SK-N-MC (cell line): ENCODE measurements around the gene UNC79.

Experiments used
- DNase-seq: peaks from one replicate; pipeline ENCODE4 v3.0.0-alpha.2; 2011; ENCODE audit warnings: low read depth, low spot score
- H3K27ac ChIP-seq: fragments of 200-600 bp; sonication (generic); 2 replicates; pipeline ENCODE4 v1.5.1; 2016; ENCODE audit warnings: mixed run types
- H3K36me3 ChIP-seq: fragments of 200-600 bp; sonication (generic); 2 replicates; pipeline ENCODE4 v1.6.1; 2017; ENCODE audit warnings: antibody characterized with exemption, low read length, mixed read lengths; ENCODE audit not compliant: insufficient read depth
- H3K4me3 ChIP-seq: fragments of 200-600 bp; sonication (generic); 2 replicates; pipeline ENCODE4 v1.5.1; 2016
- H3K9ac ChIP-seq: fragments of 200-600 bp; sonication (generic); 2 replicates; pipeline ENCODE4 v1.8.0; 2017; ENCODE audit warnings: mixed run types, mixed read lengths; ENCODE audit not compliant: insufficient read length
- H3K9me3 ChIP-seq: fragments of 200-600 bp; sonication (generic); 2 replicates; pipeline ENCODE4 v1.6.1; 2017; ENCODE audit warnings: low read depth, mild to moderate bottlenecking, antibody characterized with exemption, low read length, moderate library complexity, mixed read lengths
- EZH2 ChIP-seq: fragments of 200-600 bp; sonication (generic); IDR thresholded peaks from one replicate; pipeline ENCODE4 v1.6.1; 2017; ENCODE audit warnings: antibody characterized with exemption
- FOXP2 ChIP-seq: optimal IDR thresholded peaks from 2 replicates; pipeline ENCODE3; 2011; ENCODE audit warnings: mild to moderate bottlenecking, moderate library complexity; ENCODE audit not compliant: insufficient read depth; ENCODE audit errors: extremely low read length, control extremely low read depth
- POLR2AphosphoS5 ChIP-seq: IDR thresholded peaks from 2 replicates; pipeline ENCODE4 v1.6.1; 2012; ENCODE audit warnings: mild to moderate bottlenecking, low read depth, low read length, borderline replicate concordance

UNC79 gene

DNA sequence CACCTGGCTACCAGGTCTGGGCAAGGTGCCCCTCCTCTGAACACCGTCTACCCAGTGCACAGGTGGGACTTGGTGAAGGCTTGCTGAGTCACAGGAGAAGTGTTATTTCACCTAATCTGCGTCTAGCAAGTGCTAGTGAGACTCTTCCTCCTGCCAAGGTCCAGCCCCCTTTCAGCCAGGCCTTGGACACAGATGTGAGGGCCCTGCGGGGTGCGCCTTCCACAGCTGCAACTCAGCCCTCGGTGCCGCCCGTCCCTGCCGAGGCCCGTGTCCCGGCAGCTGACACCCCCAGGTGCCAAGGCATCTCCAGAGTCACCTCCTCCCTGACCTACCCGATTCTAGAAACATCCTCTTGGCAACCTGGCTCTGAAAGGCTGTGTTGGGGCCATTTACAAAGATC lies 302.5 kb downstream of the UNC79 start:
- Histone ChIP-seq H3K27ac (no peak overlapping the region), H3K9ac (no peak overlapping the region), H3K9me3 (no peaks in the 10 kb centered on the region), H3K4me3 (no peak overlapping the region), H3K36me3 (no peaks in the 10 kb centered on the region)
- DNase-seq: no peak
- TF ChIP-seq FOXP2 (no peak), EZH2 (no peak)

DNA sequence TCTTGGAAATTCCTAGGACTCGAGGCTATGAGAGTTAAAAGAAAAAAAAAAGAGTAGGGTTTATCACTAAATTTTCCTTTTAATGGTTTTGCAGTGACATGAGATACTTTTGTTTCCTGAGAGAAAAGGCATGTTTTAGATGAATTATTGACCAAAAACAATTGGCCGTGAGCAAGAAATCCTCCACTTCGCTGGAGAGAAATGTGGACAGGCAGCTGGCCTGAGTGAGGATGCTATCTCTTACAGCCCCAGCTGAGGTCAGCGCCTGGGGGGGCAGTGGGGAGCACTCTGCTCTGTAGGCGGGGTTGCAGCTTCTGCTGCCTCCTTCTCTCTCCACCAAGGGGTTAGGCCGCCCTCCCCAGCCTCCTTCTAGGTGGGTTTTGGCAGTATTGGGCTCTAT lies 302.9 kb downstream of the UNC79 start:
- no peaks in the 10 kb centered on the region for H3K36me3 ChIP-seq
- no peak overlapping the region for H3K27ac ChIP-seq
- no peak overlapping the region for H3K9ac ChIP-seq
- TF ChIP-seq EZH2: no peak
- TF ChIP-seq FOXP2: no peak
- TF ChIP-seq POLR2AphosphoS5: no peak
- H3K9me3 ChIP-seq: no peaks in the 10 kb centered on the region
- DNase-seq: no peak
- no peak overlapping the region for H3K4me3 ChIP-seq

DNA sequence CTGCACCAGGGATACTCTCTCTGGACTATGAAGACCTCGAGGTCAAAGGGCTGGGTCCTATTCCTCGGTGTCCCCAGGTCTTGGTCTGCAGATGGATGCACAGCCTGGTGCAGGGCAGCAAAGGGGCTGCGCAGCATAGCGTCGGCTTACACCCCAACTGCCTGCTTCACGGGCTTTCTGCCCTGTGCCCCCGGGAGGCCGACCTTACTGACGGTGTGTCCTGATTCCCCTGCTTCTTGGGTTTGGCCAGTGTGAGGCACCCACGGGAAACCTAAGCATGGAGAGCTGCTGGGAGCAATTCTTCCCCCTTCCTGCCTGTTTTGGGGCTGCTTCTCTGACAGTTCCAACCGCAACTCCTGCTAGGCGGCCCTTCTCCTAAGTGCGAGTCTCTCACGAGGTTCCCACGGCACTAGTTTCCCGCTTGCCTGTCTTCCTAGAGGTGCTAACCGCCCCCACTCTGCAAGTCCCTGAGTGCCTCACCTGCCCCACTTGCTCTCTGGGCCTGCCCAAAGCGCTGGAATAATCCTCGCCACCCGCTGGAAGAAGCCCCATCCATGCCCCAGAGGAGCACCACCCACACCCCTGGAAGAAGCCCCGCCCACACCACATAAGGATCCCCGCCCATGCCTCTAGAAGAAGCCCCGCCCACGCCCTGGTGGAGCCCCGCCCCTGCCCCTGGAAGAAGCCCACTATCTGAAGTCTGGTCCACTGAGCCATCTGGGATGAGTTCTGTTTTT lies 303.5 kb downstream of the UNC79 start:
- Histone ChIP-seq H3K9ac (no peak overlapping the region), H3K27ac (no peak overlapping the region), H3K9me3 (no peaks in the 10 kb centered on the region), H3K36me3 (no peaks in the 10 kb centered on the region), H3K4me3 (no peak overlapping the region)
- no peak for TF ChIP-seq FOXP2
- DNase-seq: no peak

DNA sequence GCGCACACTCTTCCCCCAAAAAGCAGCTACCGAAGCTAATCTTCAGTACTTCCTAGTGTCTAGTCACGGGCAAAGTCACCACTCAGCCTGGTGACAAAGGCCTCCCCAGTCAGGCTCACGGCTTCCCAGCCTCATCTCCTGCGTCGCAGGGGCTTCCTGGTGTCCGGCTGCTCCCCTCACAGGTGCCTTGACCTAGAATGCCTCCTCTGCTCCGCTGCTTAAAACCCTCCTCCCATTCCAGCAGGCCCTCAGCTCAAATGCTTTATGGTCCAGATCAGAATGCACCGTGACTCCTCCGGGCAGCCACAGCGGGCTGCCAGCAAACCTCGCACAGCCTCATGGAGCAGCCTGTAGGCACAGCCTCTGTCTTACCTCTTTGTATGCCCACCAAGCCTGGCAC lies 304.5 kb downstream of the UNC79 start:
- no peak for TF ChIP-seq POLR2AphosphoS5
- no peak for TF ChIP-seq FOXP2
- no peak for TF ChIP-seq EZH2
- Histone ChIP-seq H3K36me3 (no peaks in the 10 kb centered on the region), H3K27ac (no peak overlapping the region), H3K9ac (no peak overlapping the region), H3K9me3 (no peaks in the 10 kb centered on the region), H3K4me3 (no peak overlapping the region)
- DNase-seq: no peak

DNA sequence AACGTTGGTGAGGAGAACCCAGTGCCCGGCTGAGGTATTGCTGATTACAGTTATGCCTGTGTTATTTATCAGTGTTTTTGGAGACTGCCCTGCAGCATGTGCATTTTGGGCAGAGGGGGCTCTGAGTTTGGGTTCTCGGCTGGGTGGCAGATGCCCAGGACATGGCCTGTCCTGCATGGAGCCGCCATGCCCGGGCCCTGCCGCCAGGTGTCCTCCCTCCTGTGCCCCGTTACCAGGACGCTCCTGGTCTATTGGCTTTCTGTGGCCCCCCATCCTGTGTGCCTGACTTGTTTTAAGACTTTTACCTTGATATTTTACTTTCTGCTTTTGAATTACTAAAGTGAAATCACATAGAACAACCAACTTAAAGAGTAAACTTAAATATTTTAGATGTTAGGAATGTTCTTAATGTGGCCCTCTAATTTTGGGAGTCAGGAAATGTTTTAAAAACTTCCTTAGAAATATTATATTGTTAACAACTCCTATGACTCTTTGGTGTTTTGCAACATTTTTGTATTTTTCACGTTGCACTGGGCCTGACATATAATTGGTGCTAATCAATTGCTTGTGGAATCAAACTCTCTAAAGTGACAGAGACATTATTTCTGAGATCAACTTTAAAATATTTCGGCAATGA lies 305.8 kb downstream of the UNC79 start:
- no peak overlapping the region for H3K4me3 ChIP-seq
- H3K36me3 ChIP-seq: no peaks in the 10 kb centered on the region
- H3K9ac ChIP-seq: no peak overlapping the region
- no peaks in the 10 kb centered on the region for H3K9me3 ChIP-seq
- H3K27ac ChIP-seq: no peak overlapping the region
- TF ChIP-seq POLR2AphosphoS5: no peak
- TF ChIP-seq FOXP2: no peak
- no peak for TF ChIP-seq EZH2
- DNase-seq: no peak

DNA sequence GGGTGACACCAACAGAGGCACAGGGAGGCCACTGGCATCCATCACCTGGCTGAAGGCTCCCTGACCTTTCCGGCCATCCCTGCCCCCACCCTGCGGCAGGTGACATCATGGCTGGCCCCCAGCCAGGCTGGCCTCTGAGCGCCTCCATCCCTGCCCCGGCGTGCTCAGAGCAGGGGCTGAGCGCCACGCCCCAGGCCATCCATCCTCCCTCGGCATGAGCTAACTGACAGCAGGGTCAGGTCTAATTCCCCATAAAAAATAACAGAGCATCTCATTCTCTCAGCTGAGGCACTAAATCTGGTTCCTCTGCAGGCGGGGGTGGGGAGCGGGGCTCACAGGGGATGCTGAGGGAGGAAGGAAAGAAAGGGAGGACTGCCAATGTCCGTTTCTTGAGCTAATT lies 306.9 kb downstream of the UNC79 start:
- H3K9ac ChIP-seq: no peak overlapping the region
- no peak for DNase-seq
- no peak overlapping the region for H3K4me3 ChIP-seq
- TF ChIP-seq FOXP2 (no peak), POLR2AphosphoS5 (no peak), EZH2 (no peak)
- no peaks in the 10 kb centered on the region for H3K9me3 ChIP-seq
- no peak overlapping the region for H3K27ac ChIP-seq
- H3K36me3 ChIP-seq: no peaks in the 10 kb centered on the region

DNA sequence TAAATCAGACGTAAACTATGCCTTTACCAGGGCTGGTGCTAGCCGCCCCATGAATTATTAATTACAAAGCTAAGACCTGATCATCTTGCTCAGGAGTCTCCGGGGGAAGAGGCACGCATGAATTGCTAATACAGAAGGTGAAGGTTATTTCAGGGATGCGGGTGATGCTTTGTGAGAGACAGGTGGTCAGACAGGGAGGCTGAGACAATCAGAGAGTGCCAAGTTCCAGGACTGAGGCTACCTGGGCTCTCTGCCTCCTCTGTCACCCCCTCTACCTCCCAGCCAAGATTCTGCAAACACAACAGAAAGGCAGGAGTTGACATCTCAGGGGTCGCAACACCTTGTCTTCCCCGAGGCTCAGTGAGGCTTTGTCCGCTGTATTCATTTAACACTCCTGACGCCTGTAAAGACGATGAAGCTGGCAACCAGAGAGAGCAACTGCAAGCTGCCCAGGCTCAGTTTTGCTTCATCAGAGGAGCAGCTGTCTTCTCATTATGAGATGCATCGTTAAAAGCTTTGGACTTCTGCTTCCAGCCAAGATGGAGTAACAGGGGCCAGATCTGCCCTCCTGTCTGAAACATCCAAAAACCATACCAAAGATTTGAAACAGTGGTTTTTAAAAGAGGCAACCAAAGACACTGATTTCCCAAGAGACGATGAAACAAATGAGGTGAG lies 311.0 kb downstream of the UNC79 start:
- H3K36me3 ChIP-seq: no peaks in the 10 kb centered on the region
- H3K27ac ChIP-seq: no peak overlapping the region
- DNase-seq: no peak
- H3K4me3 ChIP-seq: no peak overlapping the region
- no peaks in the 10 kb centered on the region for H3K9me3 ChIP-seq
- no peak for TF ChIP-seq EZH2
- TF ChIP-seq FOXP2: no peak
- TF ChIP-seq POLR2AphosphoS5: no peak
- H3K9ac ChIP-seq: no peak overlapping the region

DNA sequence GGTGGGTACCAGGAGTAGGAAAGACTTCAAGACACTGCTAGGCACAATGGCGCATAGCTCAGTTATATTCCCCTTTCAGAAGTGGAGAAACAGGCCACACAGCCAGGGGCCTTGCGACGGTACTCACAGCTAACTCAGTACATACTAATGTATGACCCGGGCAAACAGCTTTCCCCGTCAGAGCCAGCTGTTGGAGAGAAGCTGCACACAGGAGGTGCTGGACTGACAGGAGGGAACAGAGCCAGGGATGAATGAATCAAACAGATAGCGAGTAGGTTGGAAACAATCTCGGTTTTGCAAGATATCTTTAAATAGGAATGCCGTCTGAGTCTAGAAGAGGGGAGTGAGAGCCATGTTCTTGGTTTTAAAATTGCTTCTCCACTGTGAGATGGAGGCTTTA lies 312.0 kb downstream of the UNC79 start:
- no peak overlapping the region for H3K4me3 ChIP-seq
- DNase-seq: no peak
- no peak overlapping the region for H3K9ac ChIP-seq
- no peaks in the 10 kb centered on the region for H3K36me3 ChIP-seq
- no peak overlapping the region for H3K27ac ChIP-seq
- TF ChIP-seq EZH2 (no peak), POLR2AphosphoS5 (no peak), FOXP2 (no peak)
- no peaks in the 10 kb centered on the region for H3K9me3 ChIP-seq
